NB4 (cell line): ENCODE results near the gene ZBTB8A.
"Not testable (repeated sequence)": the region's sequence is repeated elsewhere in the genome, so short reads cannot be mapped to it uniquely, and the experiment has no call there.

Source experiments
- DNase-seq: peaks from one replicate; pipeline ENCODE4 v3.0.0; 2010; ENCODE audit warnings: low read depth
- H3K4me3 ChIP-seq: one replicate; pipeline ENCODE4 v1.5.1; 2011; ENCODE audit warnings: mild to moderate bottlenecking, low read depth, low read length, moderate library complexity
- MYC ChIP-seq: IDR thresholded peaks from 2 replicates; pipeline ENCODE4 v1.6.1; 2011; ENCODE audit warnings: low read depth, low read length
- POLR2A ChIP-seq: IDR thresholded peaks from 2 replicates; pipeline ENCODE4 v1.6.1; 2011; ENCODE audit warnings: mild to moderate bottlenecking; ENCODE audit not compliant: insufficient read length; ENCODE audit errors: extremely low read depth
- TF ChIP-seq, protein P1 (sequence below): IDR thresholded peaks from 2 replicates; pipeline ENCODE4 v1.6.1; 2011; ENCODE audit warnings: low read depth, low read length
- TF ChIP-seq, protein P2 (sequence below): IDR thresholded peaks from one replicate; pipeline ENCODE4 v1.5.1; 2012; ENCODE audit warnings: low read depth, low read length

ZBTB8A gene

DNA sequence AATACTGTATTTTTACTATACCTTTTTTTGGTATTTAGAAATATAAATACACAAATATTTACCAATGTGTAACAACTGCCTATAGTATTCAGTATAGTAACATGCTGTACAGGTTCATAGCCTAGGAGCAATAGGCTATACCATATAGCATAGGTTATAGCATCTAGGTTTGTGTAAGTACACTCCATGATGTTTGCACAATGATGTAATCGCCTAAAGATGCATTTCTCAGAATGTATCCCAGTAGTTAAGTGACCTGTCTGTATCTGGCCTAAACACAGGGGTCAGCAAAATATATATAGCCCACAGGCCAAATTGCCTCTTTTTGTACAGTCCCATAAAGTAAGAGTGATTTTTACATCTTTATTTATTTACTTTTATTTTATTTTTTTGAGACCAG lies 86.9 kb downstream of the ZBTB8A start:
- no peak for DNase-seq
- TF ChIP-seq POLR2A (no peak), MYC (no peak)
- TF ChIP-seq, protein P1, sequence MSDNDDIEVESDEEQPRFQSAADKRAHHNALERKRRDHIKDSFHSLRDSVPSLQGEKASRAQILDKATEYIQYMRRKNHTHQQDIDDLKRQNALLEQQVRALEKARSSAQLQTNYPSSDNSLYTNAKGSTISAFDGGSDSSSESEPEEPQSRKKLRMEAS = no peak
- TF ChIP-seq, protein P2, sequence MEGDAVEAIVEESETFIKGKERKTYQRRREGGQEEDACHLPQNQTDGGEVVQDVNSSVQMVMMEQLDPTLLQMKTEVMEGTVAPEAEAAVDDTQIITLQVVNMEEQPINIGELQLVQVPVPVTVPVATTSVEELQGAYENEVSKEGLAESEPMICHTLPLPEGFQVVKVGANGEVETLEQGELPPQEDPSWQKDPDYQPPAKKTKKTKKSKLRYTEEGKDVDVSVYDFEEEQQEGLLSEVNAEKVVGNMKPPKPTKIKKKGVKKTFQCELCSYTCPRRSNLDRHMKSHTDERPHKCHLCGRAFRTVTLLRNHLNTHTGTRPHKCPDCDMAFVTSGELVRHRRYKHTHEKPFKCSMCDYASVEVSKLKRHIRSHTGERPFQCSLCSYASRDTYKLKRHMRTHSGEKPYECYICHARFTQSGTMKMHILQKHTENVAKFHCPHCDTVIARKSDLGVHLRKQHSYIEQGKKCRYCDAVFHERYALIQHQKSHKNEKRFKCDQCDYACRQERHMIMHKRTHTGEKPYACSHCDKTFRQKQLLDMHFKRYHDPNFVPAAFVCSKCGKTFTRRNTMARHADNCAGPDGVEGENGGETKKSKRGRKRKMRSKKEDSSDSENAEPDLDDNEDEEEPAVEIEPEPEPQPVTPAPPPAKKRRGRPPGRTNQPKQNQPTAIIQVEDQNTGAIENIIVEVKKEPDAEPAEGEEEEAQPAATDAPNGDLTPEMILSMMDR = no peak
- H3K4me3 ChIP-seq = no peak overlapping the region

DNA sequence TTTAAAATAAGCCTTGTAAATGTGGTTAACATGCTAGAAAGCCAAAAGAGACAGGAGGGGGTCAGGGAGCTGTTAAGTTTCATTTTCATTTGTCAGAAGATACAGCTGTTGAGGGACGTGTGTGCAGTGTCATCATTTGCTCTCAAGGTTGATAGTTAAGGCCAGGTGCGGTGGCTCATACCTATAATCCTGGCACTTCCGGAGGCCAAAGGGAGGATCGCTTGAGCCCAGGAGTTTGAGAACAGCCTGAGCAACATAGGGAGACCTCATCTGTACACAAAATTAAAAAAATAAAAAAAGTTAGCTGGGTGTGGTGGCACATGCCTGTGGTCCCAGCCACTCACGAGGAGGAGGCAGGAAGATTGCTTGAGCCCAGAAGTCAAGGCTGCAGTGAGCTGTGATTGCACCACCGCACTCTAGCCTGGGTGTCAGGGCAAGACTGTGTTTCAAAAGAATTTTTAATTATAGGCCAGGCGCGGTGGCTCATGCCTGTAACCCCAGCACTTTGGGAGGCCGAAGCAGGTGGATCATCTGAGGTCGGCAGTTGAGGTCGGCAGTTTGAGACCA lies 88.5 kb downstream of the ZBTB8A start:
- no peak overlapping the region for H3K4me3 ChIP-seq
- DNase-seq = no peak
- TF ChIP-seq, protein P1 = no peak
- TF ChIP-seq MYC (no peak), POLR2A (no peak)

DNA sequence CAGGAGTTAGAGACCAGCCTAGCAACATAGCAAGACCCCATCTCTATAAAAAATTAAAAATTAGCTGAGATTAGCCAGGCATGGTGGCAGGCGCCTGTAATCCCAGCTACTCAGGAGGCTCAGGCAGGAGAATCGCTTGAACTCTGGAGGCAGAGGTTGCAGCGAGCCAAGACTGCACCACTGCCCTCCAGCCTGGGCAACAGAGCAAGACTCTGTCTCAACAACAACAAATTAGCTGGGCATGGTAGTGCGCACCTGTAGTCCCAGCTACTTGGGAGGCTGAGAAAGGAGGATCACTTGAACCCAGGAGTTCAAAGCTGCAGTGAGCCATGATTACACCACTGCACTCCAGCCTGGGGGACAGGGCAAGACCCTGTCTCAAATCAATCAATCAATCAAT lies 90.9 kb downstream of the ZBTB8A start:
- DNase-seq, H3K4me3 ChIP-seq: not testable (repeated sequence)

DNA sequence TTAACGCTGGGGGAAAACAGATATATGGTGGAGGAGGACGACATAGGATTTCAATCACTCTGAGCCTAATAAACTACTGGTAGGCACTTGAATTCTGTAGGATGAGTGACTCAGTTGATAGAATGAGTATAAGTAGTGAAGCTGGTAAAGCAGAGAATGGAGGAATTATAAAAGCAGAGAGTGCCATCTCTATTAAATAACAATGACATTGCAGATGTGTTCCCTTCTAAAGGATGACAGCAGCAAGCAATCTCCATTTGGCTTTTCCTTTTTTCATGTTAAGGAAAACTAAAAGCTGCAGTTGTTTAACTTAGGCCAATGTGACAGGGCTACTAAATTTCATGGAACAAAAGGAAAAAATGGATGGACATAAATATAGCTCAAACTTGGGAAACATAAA lies 93.6 kb downstream of the ZBTB8A start:
- H3K4me3 ChIP-seq = no peak overlapping the region
- TF ChIP-seq, protein P1 = no peak
- no peak for TF ChIP-seq MYC
- TF ChIP-seq, protein P2 = no peak
- TF ChIP-seq POLR2A = no peak
- DNase-seq = no peak

DNA sequence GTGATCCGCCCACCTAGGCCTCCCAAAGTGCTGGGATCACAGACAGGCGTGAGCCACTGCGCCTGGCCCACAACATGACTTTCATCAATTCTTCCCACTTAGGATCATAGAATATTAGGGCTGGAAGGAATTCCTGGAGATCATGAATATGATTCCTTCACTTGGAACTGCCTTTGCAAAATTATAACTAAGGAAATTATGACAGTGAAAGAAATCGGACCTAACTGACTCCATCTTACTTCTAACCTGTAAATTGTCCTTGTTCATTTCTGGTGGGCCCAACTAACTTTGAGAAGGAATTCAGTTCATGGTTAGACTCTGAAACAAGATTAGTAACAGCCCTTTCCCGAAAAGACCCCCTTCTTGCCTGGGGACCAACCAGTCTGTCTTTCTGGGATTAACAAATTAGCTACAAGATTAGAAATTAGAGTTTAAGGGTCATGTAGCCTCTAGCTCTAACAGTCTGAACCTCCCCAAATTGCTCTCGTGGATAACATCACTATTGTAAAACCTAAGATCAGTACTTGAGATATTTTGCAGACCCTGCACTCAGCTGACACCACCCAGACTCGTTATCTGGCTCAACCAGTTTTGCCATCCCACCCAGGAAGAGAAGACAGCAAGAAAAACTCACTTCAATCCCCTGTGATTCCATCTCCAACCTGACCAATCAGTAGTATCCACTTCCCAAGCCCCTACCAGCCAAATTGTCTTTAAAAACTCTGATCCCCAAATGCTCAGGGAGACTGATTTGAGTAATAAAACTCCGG lies 96.5 kb downstream of the ZBTB8A start:
- DNase-seq = no peak
- TF ChIP-seq POLR2A = no peak
- TF ChIP-seq, protein P1 = no peak
- TF ChIP-seq, protein P2 = no peak
- TF ChIP-seq MYC = no peak
- no peak overlapping the region for H3K4me3 ChIP-seq

DNA sequence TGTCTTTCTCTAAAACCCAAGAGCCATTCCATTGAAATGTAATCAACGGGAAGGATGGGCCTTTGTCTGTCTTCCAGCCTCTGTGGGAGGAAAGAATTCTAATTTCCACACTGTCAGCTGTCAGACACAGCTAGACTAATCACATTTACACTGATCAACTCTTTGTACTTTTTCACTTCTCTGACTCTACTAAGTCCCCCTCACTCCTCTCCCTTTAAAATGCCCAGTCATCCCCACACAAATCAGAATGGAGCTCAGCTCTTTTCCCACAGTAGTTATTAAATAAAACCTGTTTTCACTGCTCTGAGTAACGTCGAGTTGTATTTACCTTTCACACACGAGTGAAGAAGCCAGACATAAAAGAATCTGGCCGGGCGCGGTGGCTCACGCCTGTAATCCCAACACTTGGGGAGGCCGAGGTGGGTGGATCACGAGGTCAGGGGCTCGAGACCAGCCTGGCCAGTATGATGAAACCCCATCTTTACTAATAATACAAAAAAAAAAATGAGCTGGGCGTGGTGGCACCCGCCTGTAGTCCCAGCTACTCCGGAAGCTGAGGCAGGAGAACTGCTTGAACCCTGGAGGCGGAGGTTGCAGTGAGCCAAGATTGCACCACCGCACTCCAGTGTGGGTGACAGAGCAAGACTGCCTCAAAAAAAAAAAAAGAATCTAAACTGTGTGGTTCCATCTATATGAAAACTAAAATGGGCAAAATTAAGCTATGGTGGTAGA lies 97.9 kb downstream of the ZBTB8A start:
- no peak overlapping the region for H3K4me3 ChIP-seq
- DNase-seq = peak; percentile 55
- TF ChIP-seq, protein P2 = no peak
- TF ChIP-seq POLR2A = no peak
- TF ChIP-seq MYC = no peak
- TF ChIP-seq, protein P1 = no peak
